Measurements from ENCODE around the gene NYAP2.

Gene NYAP2

DNA sequence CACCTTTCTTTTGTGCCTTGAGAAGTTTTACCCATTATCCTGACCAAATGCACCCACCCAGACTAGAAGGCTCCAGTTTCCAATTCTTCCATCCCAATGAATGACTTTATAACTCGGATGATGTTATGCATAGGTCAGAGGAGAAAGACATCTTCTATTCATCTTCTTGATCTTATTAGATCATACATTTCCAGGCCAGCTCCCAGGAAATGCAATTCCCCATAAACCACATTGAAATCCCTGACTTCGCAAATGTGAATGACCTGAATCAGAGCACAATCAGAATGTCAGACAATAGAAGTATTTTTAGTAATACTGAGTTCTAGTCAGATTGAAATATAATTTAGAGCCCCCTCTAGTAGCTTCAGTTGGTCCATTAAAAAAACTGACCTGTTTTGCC is 62.9 kb downstream of the NYAP2 start:
- no peak for TF ChIP-seq EZH2phosphoT487 (IDR thresholded peaks at IDR 0.05; ENCODE audit: borderline replicate concordance)
- TF ChIP-seq, protein P1, sequence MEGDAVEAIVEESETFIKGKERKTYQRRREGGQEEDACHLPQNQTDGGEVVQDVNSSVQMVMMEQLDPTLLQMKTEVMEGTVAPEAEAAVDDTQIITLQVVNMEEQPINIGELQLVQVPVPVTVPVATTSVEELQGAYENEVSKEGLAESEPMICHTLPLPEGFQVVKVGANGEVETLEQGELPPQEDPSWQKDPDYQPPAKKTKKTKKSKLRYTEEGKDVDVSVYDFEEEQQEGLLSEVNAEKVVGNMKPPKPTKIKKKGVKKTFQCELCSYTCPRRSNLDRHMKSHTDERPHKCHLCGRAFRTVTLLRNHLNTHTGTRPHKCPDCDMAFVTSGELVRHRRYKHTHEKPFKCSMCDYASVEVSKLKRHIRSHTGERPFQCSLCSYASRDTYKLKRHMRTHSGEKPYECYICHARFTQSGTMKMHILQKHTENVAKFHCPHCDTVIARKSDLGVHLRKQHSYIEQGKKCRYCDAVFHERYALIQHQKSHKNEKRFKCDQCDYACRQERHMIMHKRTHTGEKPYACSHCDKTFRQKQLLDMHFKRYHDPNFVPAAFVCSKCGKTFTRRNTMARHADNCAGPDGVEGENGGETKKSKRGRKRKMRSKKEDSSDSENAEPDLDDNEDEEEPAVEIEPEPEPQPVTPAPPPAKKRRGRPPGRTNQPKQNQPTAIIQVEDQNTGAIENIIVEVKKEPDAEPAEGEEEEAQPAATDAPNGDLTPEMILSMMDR (conservative IDR thresholded peaks at IDR 0.05; ENCODE audit: low read length) = no peak
- no peaks in the 10 kb centered on the region for H3K9me2 ChIP-seq (replicated peaks; ENCODE audit: low read depth, low read length)
- no peak overlapping the region for H2AFZ ChIP-seq (ENCODE audit: low read length)
- no peaks in the 10 kb centered on the region for H3F3A ChIP-seq (ENCODE audit: low read depth)
- no peak overlapping the region for H3K4me2 ChIP-seq (ENCODE audit: low read depth, low read length, poor library complexity, severe bottlenecking)
- H3K4me1 ChIP-seq (ENCODE audit: insufficient read depth, low read length, poor library complexity, severe bottlenecking) = no peaks in the 10 kb centered on the region
- H3K4me3 ChIP-seq (ENCODE audit: low read length, poor library complexity, severe bottlenecking) = no peak overlapping the region
- no peaks in the 10 kb centered on the region for H3K36me3 ChIP-seq (ENCODE audit: insufficient read depth, low read length)
- no peaks in the 10 kb centered on the region for H3K79me2 ChIP-seq (ENCODE audit: insufficient read depth, low read length)
- no peak overlapping the region for H3K9ac ChIP-seq (ENCODE audit: low read depth, low read length, poor library complexity, severe bottlenecking)
- no peaks in the 10 kb centered on the region for H3K9me3 ChIP-seq (ENCODE audit: insufficient read depth, low read depth, low read length)
- H4K20me1 ChIP-seq (ENCODE audit: insufficient read depth, low read length, poor library complexity, severe bottlenecking) = no peaks in the 10 kb centered on the region
- no peaks in the 10 kb centered on the region for H3K27me3 ChIP-seq (ENCODE audit: insufficient read depth, low read length, poor library complexity, severe bottlenecking)

DNA sequence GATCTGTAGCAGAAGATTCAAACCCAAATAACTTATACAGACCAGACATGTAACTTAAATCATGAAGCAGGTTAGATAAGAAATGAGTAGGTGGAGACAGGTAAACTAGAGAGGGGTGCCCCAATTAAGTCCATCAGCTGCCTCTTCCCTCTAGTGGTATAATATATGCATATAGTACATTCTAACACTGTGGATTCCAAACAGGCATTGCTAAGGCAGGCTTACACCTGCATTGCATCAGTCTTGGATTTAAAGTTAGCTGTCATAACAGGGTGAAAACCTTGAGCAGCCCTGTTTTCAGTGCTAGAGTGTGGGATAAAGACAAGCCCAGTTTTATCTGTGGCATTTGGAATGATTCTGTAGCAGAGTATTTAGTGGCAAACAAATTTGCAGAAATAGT is 63.4 kb downstream of the NYAP2 start:
- H3K9ac ChIP-seq (ENCODE audit: low read depth, low read length, poor library complexity, severe bottlenecking) = no peak overlapping the region
- H3K4me1 ChIP-seq (ENCODE audit: insufficient read depth, low read length, poor library complexity, severe bottlenecking) = no peaks in the 10 kb centered on the region
- H3K36me3 ChIP-seq (ENCODE audit: insufficient read depth, low read length) = no peaks in the 10 kb centered on the region
- no peaks in the 10 kb centered on the region for H3K79me2 ChIP-seq (ENCODE audit: insufficient read depth, low read length)
- H3F3A ChIP-seq (ENCODE audit: low read depth) = no peaks in the 10 kb centered on the region
- H3K4me3 ChIP-seq (ENCODE audit: low read length, poor library complexity, severe bottlenecking) = no peak overlapping the region
- H4K20me1 ChIP-seq (ENCODE audit: insufficient read depth, low read length, poor library complexity, severe bottlenecking) = no peaks in the 10 kb centered on the region
- no peaks in the 10 kb centered on the region for H3K9me2 ChIP-seq (replicated peaks; ENCODE audit: low read depth, low read length)
- TF ChIP-seq, protein P1 (conservative IDR thresholded peaks at IDR 0.05; ENCODE audit: low read length) = no peak
- no peak for TF ChIP-seq EZH2phosphoT487 (IDR thresholded peaks at IDR 0.05; ENCODE audit: borderline replicate concordance)
- H3K4me2 ChIP-seq (ENCODE audit: low read depth, low read length, poor library complexity, severe bottlenecking) = no peak overlapping the region
- H3K9me3 ChIP-seq (ENCODE audit: insufficient read depth, low read depth, low read length) = no peaks in the 10 kb centered on the region
- no peaks in the 10 kb centered on the region for H3K27me3 ChIP-seq (ENCODE audit: insufficient read depth, low read length, poor library complexity, severe bottlenecking)
- no peak overlapping the region for H2AFZ ChIP-seq (ENCODE audit: low read length)

DNA sequence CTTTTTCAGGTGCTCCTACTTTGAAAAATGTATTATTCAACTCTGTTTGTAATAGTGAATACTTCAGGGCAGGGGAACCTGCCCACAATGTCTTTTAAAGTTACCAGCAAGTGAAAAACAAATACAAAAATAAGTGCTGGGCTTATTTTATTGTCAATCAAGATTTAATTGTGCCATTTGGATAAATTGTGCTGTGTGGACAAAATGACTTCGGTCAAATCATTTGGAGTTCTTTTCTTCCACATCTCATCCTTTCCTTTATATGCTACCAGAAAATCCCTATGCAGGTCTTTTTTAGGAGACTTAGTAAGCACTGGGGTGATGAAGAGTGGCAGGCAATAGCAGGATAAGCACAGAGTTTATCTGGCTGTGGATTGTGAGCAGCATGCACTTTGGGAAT is 63.9 kb downstream of the NYAP2 start:
- Histone ChIP-seq H3K9me2 (replicated peaks; ENCODE audit: low read depth, low read length) (no peaks in the 10 kb centered on the region), H3K79me2 (ENCODE audit: insufficient read depth, low read length) (no peaks in the 10 kb centered on the region), H3K4me3 (ENCODE audit: low read length, poor library complexity, severe bottlenecking) (no peak overlapping the region), H4K20me1 (ENCODE audit: insufficient read depth, low read length, poor library complexity, severe bottlenecking) (no peaks in the 10 kb centered on the region), H3K27me3 (ENCODE audit: insufficient read depth, low read length, poor library complexity, severe bottlenecking) (no peaks in the 10 kb centered on the region), H3K9me3 (ENCODE audit: insufficient read depth, low read depth, low read length) (no peaks in the 10 kb centered on the region), H3F3A (ENCODE audit: low read depth) (no peaks in the 10 kb centered on the region), H3K4me2 (ENCODE audit: low read depth, low read length, poor library complexity, severe bottlenecking) (no peak overlapping the region), H3K9ac (ENCODE audit: low read depth, low read length, poor library complexity, severe bottlenecking) (no peak overlapping the region), H3K4me1 (ENCODE audit: insufficient read depth, low read length, poor library complexity, severe bottlenecking) (no peaks in the 10 kb centered on the region), H3K36me3 (ENCODE audit: insufficient read depth, low read length) (no peaks in the 10 kb centered on the region), H2AFZ (ENCODE audit: low read length) (0 out of 2 replicates have a peak overlapping the region, but pooled peaks have one; percentile 77)
- TF ChIP-seq, protein P1 (conservative IDR thresholded peaks at IDR 0.05; ENCODE audit: low read length) = no peak
- TF ChIP-seq EZH2phosphoT487 (IDR thresholded peaks at IDR 0.05; ENCODE audit: borderline replicate concordance) = no peak
